Measurements from ENCODE around the gene MTERF2. TPM values are rescaled to one million over a fixed set of nuclear protein-coding genes. Genes with fewer than 3 reads are reported as not detected.

MTERF2 gene
- total RNA-seq, 2 donors from 2014 or later: 6.7 to 7.8 TPM

GRCh38 chr12:106957583-106957982 is 29.4 kb downstream of the MTERF2 start:
- H3K27me3 Mint-ChIP-seq (ENCODE audit: low read depth): no peaks in the 10 kb centered on the region
- H3K36me3 Mint-ChIP-seq (ENCODE audit: insufficient read depth in 2 of 2): peaks cover 1 to 2% of the 10 kb centered on the region in 2 donors
- ATAC-seq (replicated peaks in 1 of 2) (no peak), DNase-seq (no peak)
- no peaks in the 10 kb centered on the region for H3K9me3 Mint-ChIP-seq
- peak overlapping the region; percentile 91 to 99 for H3K4me3 Mint-ChIP-seq
- H3K4me1 Mint-ChIP-seq (ENCODE audit: low read depth): peaks cover 39% of the 10 kb centered on the region
- peak overlapping the region; percentile 95 for H3K27ac Mint-ChIP-seq

- DNase-seq: peak; percentile 62 to 68
- no peaks in the 10 kb centered on the region for H3K27me3 Mint-ChIP-seq (ENCODE audit: low read depth)
- H3K36me3 Mint-ChIP-seq (ENCODE audit: insufficient read depth in 2 of 2): peaks cover 1 to 2% of the 10 kb centered on the region in 2 donors
- ATAC-seq (replicated peaks in 1 of 2): peak; percentile 55 to 58
- peak overlapping the region; percentile 95 for H3K27ac Mint-ChIP-seq
- H3K9me3 Mint-ChIP-seq: no peaks in the 10 kb centered on the region
- peak overlapping the region; percentile 91 to 99 for H3K4me3 Mint-ChIP-seq
- peaks cover 33% of the 10 kb centered on the region for H3K4me1 Mint-ChIP-seq (ENCODE audit: low read depth)
These were observed 30.8 kb downstream of the MTERF2 start for GRCh38 chr12:106956048-106956578.

- Mint-ChIP-seq H3K27me3 (ENCODE audit: low read depth) (no peaks in the 10 kb centered on the region), H3K27ac (peak within 1 kb of the TSS; percentile 95), H3K36me3 (ENCODE audit: insufficient read depth in 2 of 2) (peaks cover 0 to 1% of the 10 kb centered on the region in 2 donors), H3K9me3 (no peaks in the 10 kb centered on the region), H3K4me3 (peak within 1 kb of the TSS; percentile 91 to 99), H3K4me1 (ENCODE audit: low read depth) (peaks cover 30% of the 10 kb centered on the region)
- peak; percentile 94 to 95 for DNase-seq
- peak; percentile 83 to 85 for ATAC-seq (replicated peaks in 1 of 2)
These were observed 31.4 kb downstream of the MTERF2 start, which contains the start of gene TMEM263 for GRCh38 chr12:106955377-106956047. TMEM263 (plus strand) TSS chr12:106955907; CDS start chr12:106967117, 11,210 bp downstream.

GRCh38 chr12:106954462-106955376 is 32.2 kb downstream of the MTERF2 start:
- peak in 1 of 2 donors; percentile 23 for DNase-seq
- H3K9me3 Mint-ChIP-seq: peaks cover 3% of the 10 kb centered on the region in 2 donors
- H3K4me1 Mint-ChIP-seq (ENCODE audit: low read depth): peaks cover 30% of the 10 kb centered on the region
- H3K27ac Mint-ChIP-seq: peak overlapping the region; percentile 93
- no peak for ATAC-seq (replicated peaks in 1 of 2)
- peak overlapping the region; percentile 91 to 92 for H3K4me3 Mint-ChIP-seq
- H3K36me3 Mint-ChIP-seq (ENCODE audit: insufficient read depth in 2 of 2): peaks cover 4% of the 10 kb centered on the region in 2 donors
- H3K27me3 Mint-ChIP-seq (ENCODE audit: low read depth): no peaks in the 10 kb centered on the region

GRCh38 chr12:106953352-106954250 is 33.3 kb downstream of the MTERF2 start:
- DNase-seq (no peak), ATAC-seq (replicated peaks in 1 of 2) (no peak)
- Mint-ChIP-seq H3K9me3 (peaks cover 10 to 11% of the 10 kb centered on the region in 2 donors), H3K27me3 (ENCODE audit: low read depth) (no peaks in the 10 kb centered on the region), H3K4me3 (peak overlapping the region; percentile 49 to 92), H3K36me3 (ENCODE audit: insufficient read depth in 2 of 2) (peaks cover 9 to 10% of the 10 kb centered on the region in 2 donors), H3K27ac (no peak overlapping the region), H3K4me1 (ENCODE audit: low read depth) (peaks cover 26% of the 10 kb centered on the region)

- DNase-seq (no peak), ATAC-seq (replicated peaks in 1 of 2) (no peak)
- peaks cover 11 to 16% of the 10 kb centered on the region in 2 donors for H3K9me3 Mint-ChIP-seq
- H3K27ac Mint-ChIP-seq: no peak overlapping the region
- no peaks in the 10 kb centered on the region for H3K27me3 Mint-ChIP-seq (ENCODE audit: low read depth)
- H3K4me3 Mint-ChIP-seq: no peak overlapping the region
- H3K36me3 Mint-ChIP-seq (ENCODE audit: insufficient read depth in 2 of 2): peaks cover 8 to 14% of the 10 kb centered on the region in 2 donors
- peaks cover 13% of the 10 kb centered on the region for H3K4me1 Mint-ChIP-seq (ENCODE audit: low read depth)
These were observed 36.4 kb downstream of the MTERF2 start for GRCh38 chr12:106950591-106950990.

- Mint-ChIP-seq H3K9me3 (peaks cover 13 to 16% of the 10 kb centered on the region in 2 donors), H3K27ac (no peak overlapping the region), H3K27me3 (ENCODE audit: low read depth) (no peaks in the 10 kb centered on the region), H3K4me3 (no peak overlapping the region), H3K4me1 (ENCODE audit: low read depth) (no peaks in the 10 kb centered on the region), H3K36me3 (ENCODE audit: insufficient read depth in 2 of 2) (peaks cover 8 to 24% of the 10 kb centered on the region in 2 donors)
- DNase-seq (no peak), ATAC-seq (replicated peaks in 1 of 2) (no peak)
These were observed 39.5 kb downstream of the MTERF2 start for GRCh38 chr12:106947461-106947860.

GRCh38 chr12:106945261-106945851 is 41.6 kb downstream of the MTERF2 start:
- no peaks in the 10 kb centered on the region for H3K4me1 Mint-ChIP-seq (ENCODE audit: low read depth)
- H3K27ac Mint-ChIP-seq: no peak overlapping the region
- no peaks in the 10 kb centered on the region for H3K27me3 Mint-ChIP-seq (ENCODE audit: low read depth)
- H3K4me3 Mint-ChIP-seq: no peak overlapping the region
- peaks cover 13 to 16% of the 10 kb centered on the region in 2 donors for H3K9me3 Mint-ChIP-seq
- ATAC-seq (replicated peaks in 1 of 2): no peak
- no peak for DNase-seq
- peaks cover 8 to 24% of the 10 kb centered on the region in 2 donors for H3K36me3 Mint-ChIP-seq (ENCODE audit: insufficient read depth in 2 of 2)

GRCh38 chr12:106942775-106943174 is 44.2 kb downstream of the MTERF2 start:
- ATAC-seq (replicated peaks in 1 of 2) (no peak), DNase-seq (no peak)
- Mint-ChIP-seq H3K9me3 (peaks cover 2 to 4% of the 10 kb centered on the region in 2 donors), H3K27me3 (ENCODE audit: low read depth) (no peaks in the 10 kb centered on the region), H3K4me3 (no peak overlapping the region), H3K27ac (no peak overlapping the region), H3K36me3 (ENCODE audit: insufficient read depth in 2 of 2) (peaks cover 0 to 10% of the 10 kb centered on the region in 2 donors), H3K4me1 (ENCODE audit: low read depth) (no peaks in the 10 kb centered on the region)

- Mint-ChIP-seq H3K4me3 (no peak overlapping the region), H3K27me3 (ENCODE audit: low read depth) (no peaks in the 10 kb centered on the region), H3K9me3 (peaks cover 2% of the 10 kb centered on the region in 2 donors), H3K36me3 (ENCODE audit: insufficient read depth in 2 of 2) (peaks cover 0 to 10% of the 10 kb centered on the region in 2 donors), H3K4me1 (ENCODE audit: low read depth) (no peaks in the 10 kb centered on the region), H3K27ac (no peak overlapping the region)
- ATAC-seq (replicated peaks in 1 of 2) (no peak), DNase-seq (no peak)
These were observed 45.3 kb downstream of the MTERF2 start for GRCh38 chr12:106941481-106942156.

GRCh38 chr12:106934277-106934676 is 52.7 kb downstream of the MTERF2 start:
- Mint-ChIP-seq H3K27ac (no peak overlapping the region), H3K27me3 (ENCODE audit: low read depth) (peaks cover 10% of the 10 kb centered on the region)

More at GRCh38 chr12:106934277-106934676, 52.7 kb downstream of the MTERF2 start:
- Mint-ChIP-seq H3K4me3 (no peak overlapping the region), H3K9me3 (no peaks in the 10 kb centered on the region), H3K4me1 (ENCODE audit: low read depth) (no peaks in the 10 kb centered on the region), H3K36me3 (ENCODE audit: insufficient read depth in 2 of 2) (no peaks in the 10 kb centered on the region)
- ATAC-seq (replicated peaks in 1 of 2) (no peak), DNase-seq (no peak)

Measured in activated T-cell treated with anti-CD3 and anti-CD28 coated beads, Interleukin-2, amount 50 U/mL, for 72 hours (primary cell).